ENCODE data around the gene COL4A2.

DNA sequence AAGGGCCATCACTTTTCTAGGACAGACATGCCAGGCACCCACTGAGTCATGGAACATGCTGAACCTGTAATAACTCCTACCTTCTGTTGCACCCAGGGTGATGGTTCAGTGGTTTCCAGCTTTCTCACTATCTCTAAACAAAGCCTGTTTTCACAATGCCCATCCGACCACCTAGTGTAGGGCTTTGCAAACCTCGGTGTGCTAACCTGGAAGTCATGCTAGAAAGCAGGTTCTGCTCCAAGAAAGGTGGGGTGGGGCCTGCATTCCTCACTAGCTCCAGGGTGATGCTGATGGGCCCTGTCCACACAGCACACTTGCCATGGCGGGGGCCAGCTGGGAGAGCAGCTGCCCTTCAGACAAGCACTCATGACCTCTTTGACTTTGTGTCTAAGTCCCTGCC lies 43.4 kb downstream of the COL4A2 start:
- no peak for TF ChIP-seq POLR2A (IDR thresholded peaks at IDR 0.05)
- TF ChIP-seq, protein P1, sequence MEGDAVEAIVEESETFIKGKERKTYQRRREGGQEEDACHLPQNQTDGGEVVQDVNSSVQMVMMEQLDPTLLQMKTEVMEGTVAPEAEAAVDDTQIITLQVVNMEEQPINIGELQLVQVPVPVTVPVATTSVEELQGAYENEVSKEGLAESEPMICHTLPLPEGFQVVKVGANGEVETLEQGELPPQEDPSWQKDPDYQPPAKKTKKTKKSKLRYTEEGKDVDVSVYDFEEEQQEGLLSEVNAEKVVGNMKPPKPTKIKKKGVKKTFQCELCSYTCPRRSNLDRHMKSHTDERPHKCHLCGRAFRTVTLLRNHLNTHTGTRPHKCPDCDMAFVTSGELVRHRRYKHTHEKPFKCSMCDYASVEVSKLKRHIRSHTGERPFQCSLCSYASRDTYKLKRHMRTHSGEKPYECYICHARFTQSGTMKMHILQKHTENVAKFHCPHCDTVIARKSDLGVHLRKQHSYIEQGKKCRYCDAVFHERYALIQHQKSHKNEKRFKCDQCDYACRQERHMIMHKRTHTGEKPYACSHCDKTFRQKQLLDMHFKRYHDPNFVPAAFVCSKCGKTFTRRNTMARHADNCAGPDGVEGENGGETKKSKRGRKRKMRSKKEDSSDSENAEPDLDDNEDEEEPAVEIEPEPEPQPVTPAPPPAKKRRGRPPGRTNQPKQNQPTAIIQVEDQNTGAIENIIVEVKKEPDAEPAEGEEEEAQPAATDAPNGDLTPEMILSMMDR (IDR thresholded peaks at IDR 0.05 in 4 of 5, conservative IDR thresholded peaks at IDR 0.05 in 1 of 5), result no peak
